GM12891 (cell line): Measurements from ENCODE around the gene ACP5.
A peak's percentile ranks its signal among the peaks of the same experiment; 100 is the strongest.
"Not testable (repeated sequence)": the region's sequence is repeated elsewhere in the genome, so short reads cannot be mapped to it uniquely, and the experiment has no call there.

Experiments used
- DNase-seq: peaks from one replicate; pipeline ENCODE4 v3.0.0; 2011; ENCODE audit warnings: low spot score; ENCODE audit not compliant: insufficient read length
- FAIRE-seq: peaks from 2 replicates; lab custom pipeline; 2011; peaks lifted over from hg19 to GRCh38; lab: Jason Lieb, UNC
- PAX5 ChIP-seq: IDR thresholded peaks from 2 replicates; pipeline ENCODE4 v1.6.1; 2011; ENCODE audit warnings: low read length, moderate library complexity, mild to moderate bottlenecking; ENCODE audit not compliant: insufficient read depth, severe bottlenecking
- POLR2A ChIP-seq: IDR thresholded peaks from 2 replicates; pipeline ENCODE4 v1.6.1; 2011; ENCODE audit warnings: low read depth, low read length, control low read depth
- POLR2AphosphoS5 ChIP-seq: IDR thresholded peaks from 2 replicates; pipeline ENCODE4 v1.6.1; 2011; ENCODE audit warnings: low read depth, low read length, control low read depth
- POU2F2 ChIP-seq: IDR thresholded peaks from 2 replicates; pipeline ENCODE4 v1.6.1; 2011; ENCODE audit warnings: low read depth, mild to moderate bottlenecking, control low read depth, low read length, moderate library complexity
- SPI1 ChIP-seq: IDR thresholded peaks from 2 replicates; pipeline ENCODE4 v1.6.1; 2011; ENCODE audit warnings: low read depth, low read length, control low read depth
- TAF1 ChIP-seq: IDR thresholded peaks from 2 replicates; pipeline ENCODE4 v1.6.1; 2011; ENCODE audit warnings: low read depth, low read length, control low read depth

The ACP5 gene

GRCh38 chr19:11580116-11580515 is 2.7 kb upstream of the ACP5 start:
- FAIRE-seq (no peak), DNase-seq (no peak)
- TF ChIP-seq TAF1: no peak
- TF ChIP-seq POLR2AphosphoS5: no peak
- no peak for TF ChIP-seq POU2F2
- no peak for TF ChIP-seq POLR2A

DNA sequence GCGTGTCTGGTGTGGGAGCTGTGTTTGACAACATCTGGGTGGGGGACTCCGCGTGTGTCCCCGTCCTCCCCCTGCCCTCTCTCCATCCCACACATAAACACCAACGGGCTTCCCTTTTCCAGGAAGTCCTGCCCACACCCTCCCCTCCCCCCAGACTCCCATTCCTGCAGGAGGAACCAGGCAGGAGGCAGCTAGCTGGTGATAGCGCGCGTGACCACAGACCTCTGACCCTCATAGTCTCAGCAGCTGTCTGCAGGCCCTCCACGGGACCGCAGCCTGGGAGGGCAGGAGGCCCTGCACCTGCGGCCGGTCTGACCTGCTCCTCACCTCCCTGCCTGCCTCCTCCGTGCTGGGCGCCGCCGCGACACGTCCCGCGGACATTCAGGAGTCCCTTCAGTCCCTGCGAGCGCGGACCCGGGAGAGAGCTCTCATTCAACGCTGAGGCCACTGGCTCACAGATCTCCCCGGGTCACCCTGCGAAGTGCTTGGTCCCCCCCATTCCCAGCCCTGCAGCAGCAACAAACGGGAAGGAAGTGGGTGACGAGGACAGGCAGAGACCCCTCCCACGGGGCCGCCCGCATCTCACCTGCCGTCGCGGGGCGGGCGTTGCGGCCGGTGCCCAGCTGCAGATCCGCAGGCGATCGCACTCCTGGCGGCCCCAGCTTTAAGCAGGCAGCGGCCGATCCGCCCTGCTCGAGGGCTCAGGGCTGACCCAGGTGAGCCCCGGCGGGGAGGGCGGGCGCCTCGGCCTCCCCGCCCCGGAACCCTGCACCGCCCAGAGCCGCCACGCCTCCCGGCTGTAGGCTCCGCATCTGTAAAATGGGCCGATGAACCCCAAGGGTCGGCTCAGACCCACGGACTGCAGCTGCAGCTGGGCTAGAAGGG is 1.1 kb upstream of the ACP5 start:
- DNase-seq (peak; percentile 53), FAIRE-seq (peak; percentile 40)
- 0 out of 2 replicates have a peak, but pooled peaks have one; percentile 11 for TF ChIP-seq SPI1
- TF ChIP-seq POLR2AphosphoS5: no peak

- DNase-seq (no peak), FAIRE-seq (no peak)
- no peak for TF ChIP-seq TAF1
- TF ChIP-seq PAX5: no peak
- no peak for TF ChIP-seq SPI1
- no peak for TF ChIP-seq POLR2AphosphoS5
- no peak for TF ChIP-seq POLR2A
- TF ChIP-seq POU2F2: no peak
Measured at GRCh38 chr19:11576227-11576626, 1.2 kb downstream of the ACP5 start.

DNA sequence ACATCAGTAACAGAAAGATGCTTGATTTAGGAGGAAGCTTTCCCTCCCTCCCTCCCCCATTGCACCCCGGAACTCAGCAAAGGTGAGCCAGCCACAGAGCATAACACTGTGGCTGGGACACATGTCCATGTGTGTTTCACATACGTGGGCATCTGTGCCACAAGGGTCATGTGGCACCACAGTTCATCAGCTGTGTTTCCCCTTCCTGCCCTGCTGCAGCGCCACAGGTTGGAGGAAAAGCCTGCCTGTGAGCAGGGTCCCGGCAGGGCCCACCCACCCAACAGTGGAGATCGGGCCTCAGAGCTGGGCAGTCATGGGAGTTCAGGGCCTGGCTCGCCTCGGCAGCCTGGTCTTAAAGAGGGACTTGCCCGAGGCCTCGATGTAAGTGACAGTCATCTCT is 2.8 kb downstream of the ACP5 start:
- DNase-seq: no peak
- FAIRE-seq: peak; percentile 85
- TF ChIP-seq SPI1 (no peak), POLR2AphosphoS5 (no peak), POU2F2 (no peak), TAF1 (no peak), POLR2A (no peak), PAX5 (no peak)

DNA sequence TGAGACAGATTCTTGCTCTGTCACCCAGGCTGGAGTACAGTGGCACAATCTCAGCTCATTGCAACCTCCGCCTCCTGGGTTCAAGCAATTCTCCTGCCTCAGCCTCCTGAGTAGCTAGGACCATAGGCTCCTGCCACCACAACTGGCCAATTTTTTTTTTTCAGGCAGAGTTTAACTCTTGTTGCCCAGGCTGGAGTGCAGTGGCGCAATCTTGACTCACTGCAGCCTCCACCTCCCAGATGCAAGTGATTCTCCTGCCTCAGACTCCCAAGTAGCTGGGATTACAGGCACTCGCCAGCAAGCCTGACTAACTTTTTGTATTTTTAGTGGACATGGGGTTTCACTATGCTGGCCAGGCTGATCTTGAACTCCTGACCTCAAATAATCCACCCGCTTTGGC is 3.7 kb downstream of the ACP5 start:
- DNase-seq, FAIRE-seq: not testable (repeated sequence)

DNA sequence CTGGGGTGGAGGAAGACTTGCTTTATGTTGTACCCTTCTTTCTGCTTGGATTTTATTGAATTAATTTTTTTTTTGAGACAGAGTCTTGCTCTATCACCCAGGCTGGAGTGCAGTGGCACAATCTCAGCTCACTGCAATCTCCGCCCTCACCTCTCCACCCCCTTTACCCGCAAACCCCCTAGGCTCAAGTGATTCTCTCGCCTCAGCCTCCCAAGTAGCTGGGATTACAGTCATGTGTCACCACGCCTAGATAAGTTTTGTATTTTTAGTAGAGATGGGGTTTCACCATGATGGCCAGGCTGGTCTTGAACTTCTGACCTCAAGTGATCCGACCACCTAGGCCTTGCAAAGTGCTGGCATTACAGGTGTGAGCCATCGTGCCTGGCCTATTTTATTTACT is 4.1 kb downstream of the ACP5 start:
- DNase-seq: not testable (repeated sequence)
- peak; percentile 26 for FAIRE-seq

DNA sequence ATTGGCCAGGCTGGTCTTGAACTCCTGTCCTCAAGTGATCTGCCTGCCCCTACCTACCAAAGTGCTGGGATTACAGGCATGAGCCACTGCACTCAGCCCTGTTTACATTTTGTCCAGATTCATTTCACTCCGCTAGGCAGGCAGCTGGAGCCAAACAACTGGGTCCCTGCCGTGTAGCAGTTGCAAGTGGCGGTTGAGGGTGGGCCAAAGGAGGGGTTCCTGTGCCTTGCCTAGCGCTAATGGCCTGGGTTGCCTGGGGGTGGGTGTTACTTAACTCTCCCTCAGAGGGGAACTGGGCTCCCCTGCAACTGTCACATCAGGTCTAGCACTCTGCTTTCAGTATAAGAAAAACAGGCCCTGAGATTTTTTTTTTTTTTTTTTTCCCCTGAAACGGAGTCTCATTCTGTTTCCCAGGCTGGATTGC is 7.4 kb downstream of the ACP5 start:
- FAIRE-seq (no peak), DNase-seq (no peak)
- TF ChIP-seq POU2F2 (no peak), TAF1 (no peak), PAX5 (no peak), POLR2AphosphoS5 (no peak), POLR2A (no peak), SPI1 (peak; percentile 56)

GRCh38 chr19:11566164-11566563 is 11.3 kb downstream of the ACP5 start:
- TF ChIP-seq POLR2A (no peak), PAX5 (no peak), SPI1 (no peak), TAF1 (no peak), POU2F2 (no peak), POLR2AphosphoS5 (no peak)
- no peak for DNase-seq
- peak; percentile 50 for FAIRE-seq

GRCh38 chr19:11565649-11565980 is 11.8 kb downstream of the ACP5 start:
- FAIRE-seq, DNase-seq: not testable (repeated sequence)

DNA sequence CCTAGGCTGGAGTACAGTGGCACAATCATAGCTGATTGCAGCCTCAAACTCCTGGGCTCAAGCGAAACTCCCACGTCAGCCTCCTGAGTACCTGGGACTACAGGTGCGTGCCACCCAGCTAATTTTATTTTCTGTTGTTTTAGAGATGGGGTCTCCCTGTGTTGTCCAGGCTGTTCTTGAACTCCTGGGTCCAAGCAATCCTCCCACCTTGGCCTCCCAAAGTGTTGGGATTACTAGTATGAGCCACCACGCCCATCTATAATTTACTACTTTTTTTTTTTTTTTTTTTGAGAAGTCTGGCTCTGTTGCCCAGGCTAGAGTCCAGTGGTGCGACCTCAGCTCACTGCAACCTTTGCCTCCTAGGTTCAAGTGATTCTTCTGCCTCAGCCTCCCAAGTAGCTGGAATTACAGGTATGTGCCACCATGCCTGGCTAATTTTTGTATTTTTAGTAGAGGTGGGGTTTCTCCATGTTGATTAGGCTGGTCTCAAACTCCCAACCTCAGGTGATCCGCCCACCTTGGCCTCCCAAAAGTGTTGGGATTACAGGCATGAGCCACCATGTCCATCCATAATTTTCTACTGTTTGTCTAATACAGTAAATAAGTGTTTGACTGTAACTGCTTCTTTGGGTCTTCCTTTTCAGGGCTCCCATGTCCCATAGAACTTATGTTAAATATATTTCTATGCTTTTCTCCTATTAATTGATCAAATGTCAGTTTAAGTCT is 13.2 kb downstream of the ACP5 start:
- not testable (repeated sequence) for DNase-seq, FAIRE-seq

DNA sequence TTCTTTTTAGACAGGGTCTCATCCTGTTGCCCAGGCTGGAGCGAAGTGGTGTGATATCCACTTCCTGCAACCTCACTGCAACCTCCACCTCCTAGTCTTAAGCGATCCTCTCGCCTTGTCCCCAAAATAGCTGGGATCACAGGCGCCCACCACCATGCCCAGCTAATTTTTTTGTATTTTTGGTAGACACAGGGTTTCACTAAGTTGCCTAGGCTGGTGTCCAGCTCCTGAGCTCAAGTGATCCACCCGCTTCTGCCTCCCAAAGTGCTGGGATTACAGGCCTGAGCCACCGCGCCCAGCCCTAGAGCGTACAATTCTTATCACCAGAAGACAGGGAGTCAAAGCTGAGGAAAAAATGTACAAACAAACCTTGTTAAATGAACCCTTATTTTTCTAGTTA is 13.9 kb downstream of the ACP5 start:
- FAIRE-seq (no peak), DNase-seq (no peak)
- TF ChIP-seq SPI1: no peak
- TF ChIP-seq POLR2AphosphoS5: no peak
- TF ChIP-seq TAF1: no peak
- TF ChIP-seq PAX5: no peak
- TF ChIP-seq POLR2A: no peak
- TF ChIP-seq POU2F2: no peak
